Panc1 (cell line): ENCODE data around the gene LRFN2. TPM values are rescaled to one million over a fixed set of nuclear protein-coding genes. Genes with fewer than 3 reads are reported as not detected.

ENCODE experiments used
- ATAC-seq: fragments of 200-7000 bp; cut with Tn5 transposase; 2 replicates; pipeline ENCODE4 v1.9.1; 2020; ENCODE audit warnings: mild to moderate bottlenecking, moderate library complexity
- BruUV-seq: library from RNA; stranded (reverse); fragments of 400-500 nt; replicated peaks from 2 replicates; lab custom pipeline; 2021; lab: Mats Ljungman, UMichigan
- CTCF ChIA-PET: fragments of 300-600 bp; sonication (Branson Sonifier 250); formaldehyde crosslinking; loops from one replicate; lab custom pipeline; 2022; ENCODE audit warnings: antibody characterized with exemption; lab: Charles Lee
- POLR2A ChIA-PET: fragments of 300-600 bp; sonication (Branson Sonifier 250); formaldehyde crosslinking; loops from one replicate; lab custom pipeline; 2022; ENCODE audit warnings: antibody characterized with exemption; lab: Charles Lee
- DNase-seq: peaks from one replicate; pipeline ENCODE4 v3.0.0-alpha.2; 2010; ENCODE audit warnings: low read depth, low spot score
- H3K27ac ChIP-seq: 2 replicates; pipeline ENCODE4 v1.5.1; 2011; ENCODE audit warnings: mild to moderate bottlenecking, low read length, inconsistent platforms
- H3K27me3 ChIP-seq: fragments of 200-500 bp; sonication (Bioruptor generic); 2 replicates; pipeline ENCODE4 v1.6.0; 2014; ENCODE audit warnings: low read length, inconsistent platforms; ENCODE audit not compliant: control insufficient read depth, insufficient read depth
- H3K36me3 ChIP-seq: fragments of 200-500 bp; sonication (Bioruptor generic); 2 replicates; pipeline ENCODE4 v1.5.1; 2014; ENCODE audit warnings: inconsistent platforms, mild to moderate bottlenecking, low read length, moderate library complexity; ENCODE audit not compliant: control insufficient read depth, insufficient read depth
- H3K4me1 ChIP-seq: 2 replicates; pipeline ENCODE4 v1.5.1; 2011; ENCODE audit warnings: inconsistent platforms, mild to moderate bottlenecking, low read length, moderate library complexity; ENCODE audit not compliant: control insufficient read depth, insufficient read depth
- H3K4me3 ChIP-seq, 2 experiments: 2 replicates each; pipeline ENCODE4 v1.5.1; 2011 to 2012; ENCODE audit warnings: low read depth in 2 of 2, low read length in 2 of 2, mild to moderate bottlenecking in 2 of 2, inconsistent platforms in 1 of 2, moderate library complexity in 1 of 2
- H3K9me3 ChIP-seq: fragments of 200-500 bp; sonication (Bioruptor generic); 2 replicates; pipeline ENCODE4 v1.5.1; 2014; ENCODE audit warnings: low read depth, mild to moderate bottlenecking, inconsistent platforms, low read length, moderate library complexity; ENCODE audit not compliant: control insufficient read depth, insufficient read depth
- POLR2AphosphoS5 ChIP-seq: IDR thresholded peaks from 2 replicates; pipeline ENCODE4 v1.6.1; 2012; ENCODE audit warnings: mild to moderate bottlenecking, low read depth, low read length, moderate library complexity
- REST ChIP-seq, 2 experiments: IDR thresholded peaks; 2 replicates each; pipeline ENCODE4 v1.6.1; 2011 to 2012; ENCODE audit warnings: low read depth in 2 of 2, control low read depth in 1 of 2, low read length in 1 of 2, mild to moderate bottlenecking in 1 of 2, moderate library complexity in 1 of 2; ENCODE audit not compliant: insufficient read depth in 1 of 2
- SIN3A ChIP-seq: IDR thresholded peaks from 2 replicates; pipeline ENCODE4 v1.6.1; 2012; ENCODE audit warnings: low read depth, mild to moderate bottlenecking, low read length, moderate library complexity, borderline replicate concordance; ENCODE audit not compliant: insufficient read depth
- TCF7L2 ChIP-seq: IDR thresholded peaks from 2 replicates; pipeline ENCODE4 v1.6.1; 2011; ENCODE audit warnings: mild to moderate bottlenecking, low read depth, low read length, inconsistent platforms
- in situ Hi-C: cut with HindIII; loops from 2 replicates; pipeline ENCODE4 v1.10.0; 2016; ENCODE audit warnings: low sequenced_read_pairs, low pct_unique_long_range_greater_than_20kb
- intact Hi-C: fragments of 100-400 bp; cut with micrococcal nuclease; formaldehyde crosslinking; loops from one replicate; pipeline ENCODE4 v1.10.0; 2022; ENCODE audit not compliant: unreplicated experiment
- total RNA-seq: library from RNA; stranded (reverse); gene quantifications from one replicate; pipeline ENCODE4 v1.2.1, GENCODE V29; 2021; ENCODE audit not compliant: unreplicated experiment
- TF ChIP-seq, protein P1 (sequence below): fragments of 450-650 bp; IDR thresholded peaks from 2 replicates; pipeline ENCODE4 v1.5.1; 2017; ENCODE audit warnings: mild to moderate bottlenecking

Gene LRFN2
- total RNA-seq, 1 experiment from 2014 or later, result 0.05 TPM

DNA sequence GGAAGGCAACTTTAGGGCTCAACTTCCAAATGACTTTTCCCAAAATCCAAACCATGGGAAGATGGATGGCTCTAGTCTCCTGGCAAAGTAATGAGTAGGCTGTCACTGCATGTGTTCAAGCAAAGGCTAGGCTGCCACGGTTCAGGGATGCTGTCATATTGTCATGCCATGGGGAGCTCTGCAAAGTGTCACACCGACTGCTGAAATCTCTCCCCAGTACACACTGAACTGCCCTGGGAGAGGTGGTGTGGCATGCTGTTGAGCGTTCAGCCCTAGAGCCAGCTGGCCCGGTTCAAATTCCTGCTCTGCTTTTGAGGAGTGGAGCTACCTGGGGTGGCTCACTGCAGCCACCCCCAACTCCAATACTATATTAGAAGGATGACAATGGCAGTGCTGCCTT, 115.9 kb downstream of the LRFN2 start:
- POLR2A ChIA-PET, result no interaction called here
- ATAC-seq, result no peak

GRCh38 chr6:40469323-40469722, 117.8 kb downstream of the LRFN2 start:
- Histone ChIP-seq H3K4me3 (no peak overlapping the region), H3K27ac (no peak overlapping the region), H3K27me3 (peaks cover 4% of the 10 kb centered on the region; the same call in 1 of the 2 replicates), H3K4me1 (no peaks in the 10 kb centered on the region), H3K36me3 (no peaks in the 10 kb centered on the region), H3K9me3 (no peaks in the 10 kb centered on the region)
- no TSS peak for BruUV-seq
- intact Hi-C loops (no loop called here), in situ Hi-C loops (no loop called here)
- ATAC-seq (no peak), DNase-seq (no peak)
- POLR2A ChIA-PET, result no interaction called here
- TF ChIP-seq POLR2AphosphoS5, result no peak
- no peak for TF ChIP-seq SIN3A
- CTCF ChIA-PET, result no interaction called here

More for the DNA sequence above, 115.9 kb downstream of the LRFN2 start:
- TF ChIP-seq, protein P1, sequence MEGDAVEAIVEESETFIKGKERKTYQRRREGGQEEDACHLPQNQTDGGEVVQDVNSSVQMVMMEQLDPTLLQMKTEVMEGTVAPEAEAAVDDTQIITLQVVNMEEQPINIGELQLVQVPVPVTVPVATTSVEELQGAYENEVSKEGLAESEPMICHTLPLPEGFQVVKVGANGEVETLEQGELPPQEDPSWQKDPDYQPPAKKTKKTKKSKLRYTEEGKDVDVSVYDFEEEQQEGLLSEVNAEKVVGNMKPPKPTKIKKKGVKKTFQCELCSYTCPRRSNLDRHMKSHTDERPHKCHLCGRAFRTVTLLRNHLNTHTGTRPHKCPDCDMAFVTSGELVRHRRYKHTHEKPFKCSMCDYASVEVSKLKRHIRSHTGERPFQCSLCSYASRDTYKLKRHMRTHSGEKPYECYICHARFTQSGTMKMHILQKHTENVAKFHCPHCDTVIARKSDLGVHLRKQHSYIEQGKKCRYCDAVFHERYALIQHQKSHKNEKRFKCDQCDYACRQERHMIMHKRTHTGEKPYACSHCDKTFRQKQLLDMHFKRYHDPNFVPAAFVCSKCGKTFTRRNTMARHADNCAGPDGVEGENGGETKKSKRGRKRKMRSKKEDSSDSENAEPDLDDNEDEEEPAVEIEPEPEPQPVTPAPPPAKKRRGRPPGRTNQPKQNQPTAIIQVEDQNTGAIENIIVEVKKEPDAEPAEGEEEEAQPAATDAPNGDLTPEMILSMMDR, result no peak
- TF ChIP-seq TCF7L2 (no peak), REST (IDR thresholded peaks at IDR 0.05; ENCODE audit: insufficient read depth in 1 of 2, low read depth in 2 of 2, low read length in 1 of 2) (no peak), POLR2AphosphoS5 (no peak), SIN3A (no peak)
- H3K4me3 ChIP-seq, result no peak overlapping the region
- H3K9me3 ChIP-seq, result no peaks in the 10 kb centered on the region
- H3K4me1 ChIP-seq, result no peaks in the 10 kb centered on the region
- no TSS peak for BruUV-seq
- intact Hi-C loops (no loop called here), in situ Hi-C loops (no loop called here)
- H3K36me3 ChIP-seq, result no peaks in the 10 kb centered on the region
- peaks cover 4% of the 10 kb centered on the region; the same call in 1 of the 2 replicates for H3K27me3 ChIP-seq
- no peak overlapping the region for H3K27ac ChIP-seq
- no peak for DNase-seq
- CTCF ChIA-PET, result no interaction called here

- in situ Hi-C loops, result no loop called here
- peaks cover 4% of the 10 kb centered on the region; the same call in 1 of the 2 replicates for H3K27me3 ChIP-seq
- no peak overlapping the region for H3K27ac ChIP-seq
- DNase-seq (no peak), ATAC-seq (no peak)
- intact Hi-C loops, result no loop called here
- H3K36me3 ChIP-seq, result no peaks in the 10 kb centered on the region
- no peaks in the 10 kb centered on the region for H3K9me3 ChIP-seq
- CTCF ChIA-PET, result no interaction called here
- POLR2A ChIA-PET, result no interaction called here
- TF ChIP-seq TCF7L2, result no peak
- TF ChIP-seq POLR2AphosphoS5, result no peak
- TF ChIP-seq SIN3A, result no peak
- TF ChIP-seq REST (IDR thresholded peaks at IDR 0.05; ENCODE audit: insufficient read depth in 1 of 2, low read depth in 2 of 2, low read length in 1 of 2), result no peak
- TF ChIP-seq, protein P1, result no peak
- BruUV-seq, result no TSS peak
- no peak overlapping the region for H3K4me3 ChIP-seq
- H3K4me1 ChIP-seq, result no peaks in the 10 kb centered on the region
These were observed 120.1 kb downstream of the LRFN2 start for GRCh38 chr6:40466986-40467539.
